AG04449 (cell line): Measurements from ENCODE around the gene USH2A.
"Not testable (repeated sequence)": the region's sequence is repeated elsewhere in the genome, so short reads cannot be mapped to it uniquely, and the experiment has no call there.

Source experiments
- CTCF ChIA-PET: fragments of 350-600 bp; formaldehyde crosslinking; extraction: SDS; loops from one replicate; lab custom pipeline; 2021; ENCODE audit warnings: antibody characterized with exemption; lab: Yijun Ruan, JAX
- POLR2A ChIA-PET: fragments of 400-600, 350-600 bp; formaldehyde crosslinking; extraction: SDS; loops from one replicate; lab custom pipeline; 2020; ENCODE audit warnings: antibody characterized with exemption, inconsistent platforms; lab: Yijun Ruan, JAX
- DNase-seq: peaks from one replicate; pipeline ENCODE4 v3.0.0-alpha.2; 2010; ENCODE audit warnings: low read depth, low spot score
- H3K4me3 ChIP-seq: 2 replicates; pipeline ENCODE4 v1.5.1; 2011; ENCODE audit warnings: low read depth, mild to moderate bottlenecking, control low read depth, low read length
- CTCF ChIP-seq: IDR thresholded peaks from one replicate; pipeline ENCODE4 v1.5.1; 2011; ENCODE audit warnings: mild to moderate bottlenecking, moderate library complexity, low read length, control low read depth, inconsistent platforms; ENCODE audit not compliant: insufficient read depth; ENCODE audit errors: missing control alignments

Gene USH2A

GRCh38 chr1:216346526-216346925, 76.7 kb downstream of the USH2A start:
- DNase-seq, result no peak
- ChIA-PET POLR2A (no interaction called here), CTCF (no interaction called here)
- TF ChIP-seq CTCF, result no peak
- no peak overlapping the region for H3K4me3 ChIP-seq

- CTCF ChIA-PET, POLR2A ChIA-PET, DNase-seq, H3K4me3 ChIP-seq: not testable (repeated sequence)
Observed at GRCh38 chr1:216340542-216340941, 82.7 kb downstream of the USH2A start.

DNA sequence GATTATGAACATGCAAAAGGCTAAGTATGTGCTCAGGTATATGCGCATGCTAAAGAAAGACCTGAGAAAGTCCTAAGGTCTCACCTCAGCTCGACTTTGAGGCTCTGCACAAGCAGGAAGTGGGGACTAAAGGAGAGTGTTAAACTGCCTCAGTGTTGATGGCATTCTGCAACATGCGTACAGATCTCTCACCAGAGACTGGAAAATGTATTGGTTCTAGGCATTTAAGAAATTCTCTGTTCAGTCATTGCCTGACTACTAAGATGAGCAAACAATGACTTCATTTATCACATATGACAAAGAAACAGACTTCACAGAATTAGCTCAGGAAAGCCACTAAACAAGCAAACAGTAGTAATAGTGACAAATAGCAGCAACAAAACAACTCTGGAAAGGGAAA, 90.8 kb downstream of the USH2A start:
- ChIA-PET POLR2A (no interaction called here), CTCF (no interaction called here)
- no peak overlapping the region for H3K4me3 ChIP-seq
- no peak for TF ChIP-seq CTCF
- DNase-seq, result no peak

DNA sequence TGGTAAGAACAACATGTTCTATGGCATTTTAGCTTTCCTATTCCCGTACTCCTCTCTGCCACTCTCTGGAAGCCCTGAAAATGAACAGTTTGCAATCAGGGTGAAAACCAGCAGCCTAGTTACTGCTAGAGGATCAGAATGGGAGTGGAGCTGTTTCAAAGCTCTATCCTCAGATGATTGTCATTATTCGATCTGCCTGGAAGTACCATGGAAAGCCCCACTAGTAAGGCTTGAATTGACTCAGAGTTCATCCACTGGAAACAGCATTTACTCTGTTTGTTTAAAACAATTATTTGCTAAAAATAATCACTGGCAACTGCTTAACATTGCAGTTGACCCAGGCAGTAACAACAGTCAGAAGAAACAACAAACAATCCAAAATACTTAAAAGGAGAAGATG, 91.2 kb downstream of the USH2A start:
- CTCF ChIA-PET, result no interaction called here

DNA sequence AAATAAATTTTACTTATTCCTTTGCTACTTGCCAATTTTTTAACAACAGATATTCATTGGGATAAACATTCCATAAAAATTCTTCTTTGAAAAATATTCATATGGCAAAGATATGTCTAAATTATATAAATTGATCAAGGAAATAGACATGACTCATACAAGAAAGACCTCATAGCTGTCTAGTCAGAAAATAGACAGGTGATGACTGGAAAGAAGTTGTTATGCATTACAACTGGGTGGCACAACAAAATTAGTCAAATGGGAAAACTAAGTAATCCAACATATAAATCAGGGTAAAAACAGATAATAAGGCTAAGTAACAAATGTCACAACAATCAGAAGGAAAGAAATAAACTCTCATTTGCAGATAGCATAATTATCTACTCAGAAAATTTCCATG, 92.0 kb downstream of the USH2A start:
- no peak for TF ChIP-seq CTCF
- no peak overlapping the region for H3K4me3 ChIP-seq
- no peak for DNase-seq
- ChIA-PET CTCF (no interaction called here), POLR2A (no interaction called here)

More for the DNA sequence above, 91.2 kb downstream of the USH2A start:
- no peak for DNase-seq
- POLR2A ChIA-PET, result no interaction called here
- no peak for TF ChIP-seq CTCF
- H3K4me3 ChIP-seq, result no peak overlapping the region

- ChIA-PET POLR2A (no interaction called here), CTCF (no interaction called here)
- TF ChIP-seq CTCF, result no peak
- no peak overlapping the region for H3K4me3 ChIP-seq
- DNase-seq, result no peak
Observed at GRCh38 chr1:216330262-216330661, 93.0 kb downstream of the USH2A start.

GRCh38 chr1:216325946-216326345, 97.3 kb downstream of the USH2A start:
- ChIA-PET CTCF (no interaction called here), POLR2A (no interaction called here)
- TF ChIP-seq CTCF, result no peak
- DNase-seq, result no peak
- H3K4me3 ChIP-seq, result no peak overlapping the region
